ENCODE data around the gene SPEF2.

DNA sequence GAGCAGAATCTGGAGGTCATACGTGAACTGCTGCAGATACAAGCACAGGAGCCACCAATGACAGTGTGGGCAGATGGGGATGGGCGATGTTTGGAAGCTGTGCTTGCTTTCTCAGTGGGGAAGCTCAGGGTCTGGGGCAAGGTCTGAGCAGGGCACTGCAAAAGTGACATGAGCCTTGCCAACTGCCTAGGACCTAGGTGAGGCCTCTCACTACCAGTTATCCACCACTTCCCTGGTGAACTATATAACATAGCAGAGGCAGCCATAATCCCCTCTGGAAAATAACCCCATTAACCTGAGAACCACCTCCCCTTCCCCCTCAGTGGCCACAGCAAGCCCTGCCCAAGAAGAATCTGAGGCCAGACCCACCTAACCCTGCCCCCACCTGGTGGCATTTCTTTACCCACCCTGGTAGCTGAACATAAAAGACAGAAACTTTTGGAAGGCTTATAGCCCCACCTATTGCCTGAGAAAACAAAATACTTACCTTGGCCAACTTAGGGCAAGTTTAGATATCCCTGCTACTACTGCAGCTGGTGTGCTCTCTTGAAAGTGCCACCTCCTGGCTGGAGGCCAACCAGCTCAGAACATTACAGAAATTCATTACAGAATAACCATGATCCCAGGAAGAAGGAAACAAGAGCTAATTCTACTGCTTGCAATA, 18.8 kb upstream of the SPEF2 start:
- TF ChIP-seq, protein P1, sequence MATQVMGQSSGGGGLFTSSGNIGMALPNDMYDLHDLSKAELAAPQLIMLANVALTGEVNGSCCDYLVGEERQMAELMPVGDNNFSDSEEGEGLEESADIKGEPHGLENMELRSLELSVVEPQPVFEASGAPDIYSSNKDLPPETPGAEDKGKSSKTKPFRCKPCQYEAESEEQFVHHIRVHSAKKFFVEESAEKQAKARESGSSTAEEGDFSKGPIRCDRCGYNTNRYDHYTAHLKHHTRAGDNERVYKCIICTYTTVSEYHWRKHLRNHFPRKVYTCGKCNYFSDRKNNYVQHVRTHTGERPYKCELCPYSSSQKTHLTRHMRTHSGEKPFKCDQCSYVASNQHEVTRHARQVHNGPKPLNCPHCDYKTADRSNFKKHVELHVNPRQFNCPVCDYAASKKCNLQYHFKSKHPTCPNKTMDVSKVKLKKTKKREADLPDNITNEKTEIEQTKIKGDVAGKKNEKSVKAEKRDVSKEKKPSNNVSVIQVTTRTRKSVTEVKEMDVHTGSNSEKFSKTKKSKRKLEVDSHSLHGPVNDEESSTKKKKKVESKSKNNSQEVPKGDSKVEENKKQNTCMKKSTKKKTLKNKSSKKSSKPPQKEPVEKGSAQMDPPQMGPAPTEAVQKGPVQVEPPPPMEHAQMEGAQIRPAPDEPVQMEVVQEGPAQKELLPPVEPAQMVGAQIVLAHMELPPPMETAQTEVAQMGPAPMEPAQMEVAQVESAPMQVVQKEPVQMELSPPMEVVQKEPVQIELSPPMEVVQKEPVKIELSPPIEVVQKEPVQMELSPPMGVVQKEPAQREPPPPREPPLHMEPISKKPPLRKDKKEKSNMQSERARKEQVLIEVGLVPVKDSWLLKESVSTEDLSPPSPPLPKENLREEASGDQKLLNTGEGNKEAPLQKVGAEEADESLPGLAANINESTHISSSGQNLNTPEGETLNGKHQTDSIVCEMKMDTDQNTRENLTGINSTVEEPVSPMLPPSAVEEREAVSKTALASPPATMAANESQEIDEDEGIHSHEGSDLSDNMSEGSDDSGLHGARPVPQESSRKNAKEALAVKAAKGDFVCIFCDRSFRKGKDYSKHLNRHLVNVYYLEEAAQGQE (IDR thresholded peaks at IDR 0.05; ENCODE audit: unreplicated experiment), result no peak
- TF ChIP-seq ZNF331 (CRISPR knock-in tag; IDR thresholded peaks at IDR 0.05; ENCODE audit: low read depth) (no peak), POLR2AphosphoS5 (IDR thresholded peaks at IDR 0.05; ENCODE audit: low read depth) (no peak), JUNB (IDR thresholded peaks at IDR 0.05; ENCODE audit: unreplicated experiment) (no peak), EZH2 (IDR thresholded peaks at IDR 0.05; ENCODE audit: low read depth, unreplicated experiment) (no peak)
- TF ChIP-seq, protein P2, sequence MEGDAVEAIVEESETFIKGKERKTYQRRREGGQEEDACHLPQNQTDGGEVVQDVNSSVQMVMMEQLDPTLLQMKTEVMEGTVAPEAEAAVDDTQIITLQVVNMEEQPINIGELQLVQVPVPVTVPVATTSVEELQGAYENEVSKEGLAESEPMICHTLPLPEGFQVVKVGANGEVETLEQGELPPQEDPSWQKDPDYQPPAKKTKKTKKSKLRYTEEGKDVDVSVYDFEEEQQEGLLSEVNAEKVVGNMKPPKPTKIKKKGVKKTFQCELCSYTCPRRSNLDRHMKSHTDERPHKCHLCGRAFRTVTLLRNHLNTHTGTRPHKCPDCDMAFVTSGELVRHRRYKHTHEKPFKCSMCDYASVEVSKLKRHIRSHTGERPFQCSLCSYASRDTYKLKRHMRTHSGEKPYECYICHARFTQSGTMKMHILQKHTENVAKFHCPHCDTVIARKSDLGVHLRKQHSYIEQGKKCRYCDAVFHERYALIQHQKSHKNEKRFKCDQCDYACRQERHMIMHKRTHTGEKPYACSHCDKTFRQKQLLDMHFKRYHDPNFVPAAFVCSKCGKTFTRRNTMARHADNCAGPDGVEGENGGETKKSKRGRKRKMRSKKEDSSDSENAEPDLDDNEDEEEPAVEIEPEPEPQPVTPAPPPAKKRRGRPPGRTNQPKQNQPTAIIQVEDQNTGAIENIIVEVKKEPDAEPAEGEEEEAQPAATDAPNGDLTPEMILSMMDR (conservative IDR thresholded peaks at IDR 0.05; ENCODE audit: low read depth in 2 of 2), result peak; percentile 67 to 77
- TF ChIP-seq, protein P3, sequence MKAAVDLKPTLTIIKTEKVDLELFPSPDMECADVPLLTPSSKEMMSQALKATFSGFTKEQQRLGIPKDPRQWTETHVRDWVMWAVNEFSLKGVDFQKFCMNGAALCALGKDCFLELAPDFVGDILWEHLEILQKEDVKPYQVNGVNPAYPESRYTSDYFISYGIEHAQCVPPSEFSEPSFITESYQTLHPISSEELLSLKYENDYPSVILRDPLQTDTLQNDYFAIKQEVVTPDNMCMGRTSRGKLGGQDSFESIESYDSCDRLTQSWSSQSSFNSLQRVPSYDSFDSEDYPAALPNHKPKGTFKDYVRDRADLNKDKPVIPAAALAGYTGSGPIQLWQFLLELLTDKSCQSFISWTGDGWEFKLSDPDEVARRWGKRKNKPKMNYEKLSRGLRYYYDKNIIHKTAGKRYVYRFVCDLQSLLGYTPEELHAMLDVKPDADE (IDR thresholded peaks at IDR 0.05), result no peak
